COR-L47 (cell line): Measurements from ENCODE around the gene SEC14L1.

Source experiments
- DNase-seq: peaks from one replicate; lab custom pipeline; 2025; lab: John Stamatoyannopoulos, UW

SEC14L1 gene

DNA sequence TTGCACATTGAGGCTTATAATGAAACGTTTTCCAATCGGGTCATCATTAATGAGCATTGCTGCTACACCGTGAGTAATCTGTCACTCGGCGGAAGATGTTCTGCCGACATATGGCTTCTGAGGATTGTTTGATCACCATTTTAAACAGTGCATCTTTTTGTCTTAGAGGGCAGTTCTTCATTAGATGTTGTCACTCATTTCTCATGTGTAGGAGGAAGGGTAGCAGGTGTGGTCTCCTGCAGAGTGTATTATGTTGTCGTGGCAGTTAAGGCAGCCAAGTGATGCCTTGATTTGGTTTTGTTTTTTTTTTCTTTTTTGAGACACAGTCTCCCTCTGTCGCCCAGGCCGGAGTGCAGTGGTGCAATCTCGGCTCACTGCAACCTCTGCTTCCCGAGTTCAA, 50.5 kb downstream of the SEC14L1 start:
- peak; percentile 21 for DNase-seq

DNA sequence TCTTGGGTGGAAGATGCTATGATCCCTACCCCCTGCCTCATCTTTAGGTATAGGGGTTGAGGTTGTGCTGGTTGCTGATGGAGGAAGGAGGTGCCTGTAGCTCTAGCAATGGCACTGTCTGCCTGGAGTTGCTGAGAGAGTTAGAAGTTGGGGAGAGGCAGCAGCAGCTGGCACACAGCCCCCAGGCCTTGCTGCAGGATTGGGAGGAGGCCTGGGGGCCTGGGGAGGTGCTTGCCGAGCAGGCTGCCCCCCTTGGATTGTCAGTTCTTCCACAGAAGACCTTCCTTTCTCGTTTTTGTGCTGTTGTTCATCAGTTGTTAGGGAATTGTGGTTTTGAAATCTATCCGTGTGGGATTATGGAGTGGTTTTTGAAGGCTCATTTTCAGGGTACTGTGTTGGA, 52.9 kb downstream of the SEC14L1 start:
- DNase-seq = no peak

DNA sequence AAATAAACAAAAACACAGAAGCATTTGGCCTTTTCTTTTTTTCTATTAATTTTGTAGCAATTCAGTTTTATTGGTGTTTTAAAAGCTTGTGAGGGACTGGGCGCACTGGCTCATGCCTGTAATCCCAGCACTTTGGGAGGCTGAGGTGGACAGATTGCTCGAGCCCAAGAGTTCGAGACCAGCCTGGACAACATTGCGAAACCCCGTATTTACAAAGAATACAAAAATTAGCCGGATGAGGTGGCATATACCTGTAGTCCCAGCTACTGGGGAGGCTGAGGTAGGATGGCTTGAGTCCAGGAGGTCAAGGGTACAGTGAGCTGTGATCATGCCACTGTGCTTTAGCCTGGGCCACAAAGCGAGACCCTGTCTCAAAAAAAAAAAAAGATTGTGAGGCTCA, 53.4 kb downstream of the SEC14L1 start:
- DNase-seq = no peak

DNA sequence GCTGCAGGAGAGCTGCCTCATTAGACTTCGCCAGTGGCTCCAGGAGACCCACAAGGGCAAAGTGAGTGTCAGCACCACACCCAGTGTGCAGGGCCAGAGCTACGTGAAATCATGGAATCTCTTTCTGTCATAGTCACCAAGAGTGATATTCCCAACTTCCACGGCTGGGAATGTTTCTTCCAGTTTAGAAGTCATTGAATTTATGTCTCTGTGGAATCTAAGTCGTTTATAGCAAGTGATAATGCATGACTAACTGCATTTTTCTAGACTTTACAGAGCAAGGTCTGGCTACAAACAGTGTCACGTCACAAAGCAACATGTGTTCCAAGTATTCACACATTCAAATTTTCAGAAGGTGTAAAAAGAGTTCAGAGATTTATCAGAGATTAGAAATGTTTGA, 55.5 kb downstream of the SEC14L1 start:
- DNase-seq = no peak

DNA sequence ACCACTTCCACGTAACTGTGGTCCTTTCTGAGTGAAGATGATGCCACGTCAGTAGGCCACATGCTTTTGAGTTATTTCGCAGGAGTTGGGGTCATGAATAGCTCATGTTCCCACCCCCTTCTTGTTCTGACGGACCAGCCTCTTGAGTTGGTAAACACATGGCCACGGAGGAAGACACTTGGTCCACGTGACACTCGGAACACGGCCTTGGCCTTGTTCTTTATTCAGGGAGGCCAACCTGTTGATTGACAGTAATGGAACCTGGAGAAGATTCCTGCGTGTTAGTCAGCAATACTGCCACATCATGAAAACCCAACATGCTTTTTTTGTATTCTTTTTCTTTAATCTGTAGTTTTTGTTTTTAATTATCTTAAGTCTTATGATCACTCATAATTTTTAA, 56.3 kb downstream of the SEC14L1 start:
- no peak for DNase-seq

DNA sequence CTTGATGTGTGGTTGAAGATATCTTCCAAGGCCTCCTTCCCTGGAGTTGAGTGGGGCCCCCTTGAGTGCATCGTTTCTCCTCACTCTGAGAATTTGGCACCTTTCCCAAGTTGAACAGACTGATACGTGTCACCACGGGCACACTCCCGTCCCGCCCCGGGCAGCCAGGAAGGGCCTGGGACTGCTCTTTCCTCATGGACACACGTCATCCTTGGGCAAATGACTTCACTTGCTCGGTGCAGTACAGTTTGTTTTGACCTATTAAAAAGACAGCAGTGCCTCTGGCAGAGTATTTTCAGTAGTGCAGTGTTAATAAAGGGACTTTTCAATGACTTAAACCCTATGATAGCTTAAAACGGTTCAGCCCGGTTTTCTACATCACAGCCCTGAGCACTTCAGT, 59.9 kb downstream of the SEC14L1 start:
- DNase-seq = no peak

DNA sequence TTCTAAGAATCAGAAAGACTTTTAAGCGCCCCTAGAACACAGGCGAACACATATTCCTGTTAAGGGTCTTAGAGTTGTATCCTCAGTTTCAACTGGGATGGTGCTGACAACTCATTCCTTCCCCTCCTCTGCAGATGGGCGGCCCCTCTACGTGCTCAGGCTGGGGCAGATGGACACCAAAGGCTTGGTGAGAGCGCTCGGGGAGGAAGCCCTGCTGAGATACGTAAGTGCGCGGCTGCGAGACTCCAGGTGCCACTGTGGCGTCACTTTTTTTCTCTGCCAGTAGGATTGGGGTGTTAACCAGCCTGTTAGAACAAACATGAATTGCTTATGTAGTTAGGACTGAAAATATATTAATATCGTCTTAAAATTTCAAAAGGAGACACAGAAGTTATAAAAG, 62.7 kb downstream of the SEC14L1 start:
- no peak for DNase-seq

DNA sequence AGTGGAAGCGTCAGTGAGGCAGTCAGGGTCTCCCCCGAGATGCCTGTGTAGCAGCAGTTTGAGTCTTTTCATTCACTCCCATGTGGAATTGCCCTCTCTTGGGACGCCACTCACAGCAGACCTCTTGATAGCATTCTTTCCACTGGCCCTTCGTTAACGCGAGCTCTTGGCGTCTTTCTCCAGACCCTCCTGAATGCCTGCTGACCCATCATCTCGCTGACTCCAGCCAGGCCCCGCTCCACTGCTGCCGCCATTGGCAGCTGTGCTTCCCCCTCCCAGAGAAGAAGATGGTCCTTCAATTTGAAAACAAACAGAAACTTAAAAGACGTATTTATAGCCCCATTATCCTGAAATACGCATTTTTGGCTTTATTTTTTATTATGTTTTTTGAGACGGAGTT, 63.1 kb downstream of the SEC14L1 start:
- no peak for DNase-seq

DNA sequence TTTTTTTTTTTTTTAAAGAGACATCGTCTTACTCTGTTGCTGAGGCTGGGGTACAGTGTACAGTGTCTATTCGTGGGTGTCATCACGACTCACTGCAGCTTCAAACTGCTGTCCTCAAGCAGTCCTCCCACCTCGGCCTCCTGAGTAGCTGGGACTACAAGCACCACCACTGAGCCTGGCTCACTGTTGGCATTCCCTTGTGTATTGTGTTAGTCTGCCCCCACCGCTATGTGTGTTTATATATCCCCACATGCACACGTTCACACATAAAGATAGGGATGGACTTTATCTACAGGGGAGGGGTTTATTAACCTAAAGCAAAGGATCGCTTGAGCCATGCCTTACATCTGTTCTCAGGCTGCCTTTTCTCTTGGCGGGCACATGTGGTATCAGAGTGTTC, 63.8 kb downstream of the SEC14L1 start:
- DNase-seq = no peak

DNA sequence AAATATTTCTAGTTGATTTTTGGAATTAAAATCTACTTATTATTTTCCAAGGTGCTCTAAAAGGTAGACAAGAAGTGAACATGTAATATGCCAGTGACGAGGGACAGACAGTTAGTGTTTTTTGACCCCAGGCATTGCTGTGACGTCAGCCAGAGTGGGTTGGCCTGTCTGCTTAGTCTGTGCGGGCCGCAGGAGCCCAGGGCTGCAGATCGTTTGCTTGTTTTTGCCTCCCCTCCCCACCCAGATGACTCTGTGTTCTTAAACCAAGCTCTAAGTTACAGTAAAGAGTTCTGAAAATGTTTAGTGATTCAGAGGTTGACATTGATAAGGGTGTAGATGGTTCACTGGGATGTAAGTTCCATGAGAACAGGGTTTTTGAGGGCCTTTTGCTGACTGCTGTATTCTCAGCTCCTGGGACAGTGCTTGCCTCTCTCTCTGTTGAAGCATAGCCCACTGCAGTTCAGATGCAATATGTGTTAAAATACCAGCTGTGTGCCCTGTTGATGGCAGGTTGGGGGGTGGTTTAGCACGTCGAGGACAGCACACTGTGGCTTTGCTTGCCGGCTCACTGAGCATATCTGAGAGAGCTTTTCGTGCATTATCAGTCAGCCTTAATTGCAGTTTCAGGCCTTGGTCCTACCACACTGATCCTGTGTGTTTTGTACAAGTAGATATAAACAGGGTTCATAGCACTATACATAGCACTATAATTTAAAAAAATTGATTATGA, 64.8 kb downstream of the SEC14L1 start:
- DNase-seq = no peak

DNA sequence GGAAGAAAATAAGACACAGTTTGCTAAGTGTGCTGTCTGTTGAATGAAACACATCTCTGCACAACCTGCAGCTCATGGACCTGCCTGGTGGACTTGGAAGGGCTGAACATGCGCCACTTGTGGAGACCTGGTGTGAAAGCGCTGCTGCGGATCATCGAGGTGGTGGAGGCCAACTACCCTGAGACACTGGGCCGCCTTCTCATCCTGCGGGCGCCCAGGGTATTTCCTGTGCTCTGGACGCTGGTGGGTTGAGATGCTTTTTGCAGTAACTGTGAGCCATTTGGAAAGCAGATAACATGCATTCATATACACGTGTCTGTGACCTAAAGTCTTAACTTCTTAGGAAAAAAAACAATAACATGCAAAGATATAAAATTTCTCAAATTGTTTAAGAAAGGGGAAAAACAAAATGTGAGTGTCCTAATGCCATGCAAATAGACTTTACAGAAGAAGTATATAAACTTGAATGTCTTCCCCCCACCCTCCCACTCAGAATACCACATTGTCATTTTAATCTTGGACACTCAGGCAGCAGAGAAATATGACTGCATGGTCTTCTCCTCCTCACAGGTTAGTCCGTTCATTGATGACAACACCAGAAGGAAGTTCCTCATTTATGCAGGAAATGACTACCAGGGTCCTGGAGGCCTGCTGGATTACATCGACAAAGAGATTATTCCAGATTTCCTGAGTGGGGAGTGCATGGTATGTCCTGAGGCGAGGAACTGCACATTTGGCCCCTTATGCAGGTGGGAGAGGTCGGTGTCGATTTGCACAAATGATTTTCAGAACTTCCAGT, 65.6 kb downstream of the SEC14L1 start:
- DNase-seq = no peak

DNA sequence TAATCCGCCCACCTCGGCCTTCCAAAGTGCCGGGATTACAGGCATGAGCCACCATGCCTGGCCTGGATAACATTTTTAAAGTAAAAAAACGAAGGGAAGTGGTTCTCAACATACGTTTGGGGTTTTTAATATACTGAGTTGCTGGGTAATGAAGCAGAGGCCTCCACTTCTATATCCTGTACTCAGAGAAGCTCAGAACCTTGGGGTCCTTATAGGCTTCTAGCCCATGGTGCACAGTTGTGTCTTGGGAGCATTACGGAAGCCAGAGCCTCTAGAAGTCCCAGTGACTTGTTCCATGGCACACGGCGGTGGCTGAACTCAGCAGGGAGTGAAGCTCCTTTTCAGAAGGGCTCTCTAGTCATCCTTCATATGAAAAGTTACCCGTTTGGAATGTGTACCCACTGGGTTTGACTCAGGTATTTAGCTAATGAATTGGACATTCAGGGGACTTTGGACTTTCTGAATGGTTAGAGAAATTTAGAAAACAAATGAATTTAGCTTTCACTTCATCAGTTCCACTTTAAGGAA, 67.0 kb downstream of the SEC14L1 start:
- no peak for DNase-seq

DNA sequence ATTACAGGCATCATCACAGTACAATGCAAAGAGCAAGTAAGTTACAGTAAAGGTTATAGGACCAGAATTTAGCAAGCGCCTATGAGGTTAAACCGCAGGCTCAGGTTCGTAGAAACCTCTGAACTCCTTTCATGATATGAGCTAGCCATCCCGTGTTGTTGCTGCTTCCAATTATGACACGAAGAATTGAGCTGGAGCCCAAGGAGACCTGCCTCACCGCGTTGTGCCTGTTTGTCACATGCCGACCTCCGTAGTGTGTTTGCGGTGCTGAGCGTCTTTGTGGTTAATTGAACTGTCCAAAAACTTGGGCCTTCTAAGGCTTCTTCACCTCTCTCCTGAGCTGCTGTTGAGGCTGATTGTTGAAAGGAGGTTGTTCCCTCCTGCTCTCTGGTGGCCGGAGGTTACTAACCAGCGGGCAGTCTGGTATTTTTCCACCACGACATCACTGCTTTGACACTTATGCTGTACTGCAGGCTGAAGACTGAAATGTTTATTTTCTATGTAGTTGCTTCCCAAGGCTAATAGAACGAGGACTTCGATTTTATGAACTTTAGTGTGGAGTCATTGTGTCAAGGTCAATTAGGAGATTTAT, 67.5 kb downstream of the SEC14L1 start:
- DNase-seq = no peak

DNA sequence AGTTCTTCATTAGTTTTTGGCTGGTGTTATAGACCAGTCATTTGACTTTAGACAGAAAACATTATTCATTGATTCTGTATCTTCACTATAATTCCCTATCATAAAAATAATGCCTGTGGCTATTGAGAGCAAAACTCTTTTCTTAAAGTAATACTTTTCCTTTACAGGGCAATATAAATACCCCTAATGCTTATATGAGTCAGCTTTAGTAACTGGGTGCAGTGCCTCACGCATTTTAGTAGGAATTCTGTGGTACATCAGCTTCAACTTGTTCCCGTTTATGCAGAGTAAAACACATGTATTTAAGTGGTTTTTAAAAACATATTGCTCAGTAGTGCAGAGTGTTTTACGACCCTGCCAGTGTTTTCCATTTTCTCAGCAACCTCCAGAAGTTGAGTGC, 68.1 kb downstream of the SEC14L1 start:
- DNase-seq = no peak

DNA sequence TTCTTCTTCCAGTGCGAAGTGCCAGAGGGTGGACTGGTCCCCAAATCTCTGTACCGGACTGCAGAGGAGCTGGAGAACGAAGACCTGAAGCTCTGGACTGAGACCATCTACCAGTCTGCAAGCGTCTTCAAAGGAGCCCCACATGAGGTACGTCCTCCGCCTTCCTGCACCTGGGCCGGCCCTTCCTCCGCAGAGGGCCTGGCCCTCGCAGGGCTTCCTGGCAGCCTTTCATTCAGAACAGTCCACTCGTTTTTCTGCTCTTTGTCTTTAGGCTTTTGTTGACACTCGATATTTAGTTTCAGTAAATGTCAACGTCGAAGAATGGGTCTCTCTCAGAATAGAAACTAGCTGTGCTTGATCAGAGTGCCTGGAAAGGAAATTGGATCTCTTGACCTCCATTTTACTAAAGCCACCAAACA, 68.6 kb downstream of the SEC14L1 start:
- DNase-seq = peak; percentile 54

DNA sequence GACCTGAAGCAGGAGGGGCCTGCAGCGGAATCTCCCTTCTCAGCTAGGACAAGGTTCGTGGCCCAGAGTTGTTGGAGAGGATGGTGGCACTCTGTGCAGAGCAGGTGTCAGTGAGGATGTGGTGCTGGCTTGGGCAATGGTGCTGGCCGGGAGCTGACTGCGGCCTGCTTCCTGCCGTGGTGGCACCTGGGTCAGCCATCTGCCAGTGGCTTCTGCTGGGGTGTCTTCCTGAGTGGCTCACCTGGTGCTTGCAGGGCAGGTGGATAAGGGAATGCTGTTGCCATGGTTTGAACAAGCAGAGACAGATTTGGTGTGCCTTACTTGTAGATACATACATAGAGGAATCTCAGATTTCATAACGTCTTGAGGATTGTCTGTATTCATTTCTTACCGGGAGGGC, 69.6 kb downstream of the SEC14L1 start:
- DNase-seq = no peak

DNA sequence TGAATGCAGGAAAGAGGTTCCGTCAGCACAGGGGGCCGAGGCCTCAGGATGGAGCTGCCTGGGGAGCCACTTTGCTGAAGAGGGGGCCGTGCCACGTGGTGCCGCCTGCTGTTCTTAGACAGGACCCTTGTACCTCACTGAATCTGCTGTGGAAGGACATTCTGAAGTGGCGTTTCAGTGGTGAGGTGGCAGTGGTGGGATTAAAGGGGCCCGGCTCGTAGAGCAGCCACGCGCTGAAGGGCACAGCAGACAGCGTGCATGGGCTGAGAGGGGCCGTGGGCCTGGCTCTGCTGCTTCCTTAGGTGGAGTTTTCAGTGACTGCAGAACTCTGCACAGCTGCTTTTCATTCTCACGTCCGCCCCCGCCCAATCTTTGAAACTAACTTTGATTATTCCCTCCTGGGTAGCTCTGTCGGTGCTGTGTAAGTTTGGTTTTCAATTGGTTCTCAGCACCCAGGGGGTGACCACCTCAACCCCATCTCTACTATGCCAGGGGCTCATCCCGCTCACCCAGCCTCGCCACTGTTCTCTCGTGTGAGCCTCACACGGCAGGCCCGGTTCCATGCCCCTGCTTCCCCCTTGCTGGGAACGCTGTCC, 70.3 kb downstream of the SEC14L1 start:
- DNase-seq = no peak

DNA sequence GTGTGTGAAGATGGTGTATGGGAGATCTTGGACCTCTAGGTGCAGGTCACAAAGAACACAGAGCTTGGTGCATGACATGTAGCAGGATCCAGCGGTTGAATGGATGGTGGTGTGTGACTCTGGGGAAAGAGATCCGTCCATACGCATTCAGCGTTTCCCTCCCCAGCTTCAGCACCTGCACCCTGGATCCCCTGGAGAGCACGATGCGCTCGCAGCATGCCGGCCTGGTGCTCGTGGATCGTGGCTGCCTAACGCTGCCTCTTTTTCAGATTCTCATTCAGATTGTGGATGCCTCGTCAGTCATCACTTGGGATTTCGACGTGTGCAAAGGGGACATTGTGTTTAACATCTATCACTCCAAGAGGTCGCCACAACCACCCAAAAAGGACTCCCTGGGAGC, 70.9 kb downstream of the SEC14L1 start:
- DNase-seq = no peak

DNA sequence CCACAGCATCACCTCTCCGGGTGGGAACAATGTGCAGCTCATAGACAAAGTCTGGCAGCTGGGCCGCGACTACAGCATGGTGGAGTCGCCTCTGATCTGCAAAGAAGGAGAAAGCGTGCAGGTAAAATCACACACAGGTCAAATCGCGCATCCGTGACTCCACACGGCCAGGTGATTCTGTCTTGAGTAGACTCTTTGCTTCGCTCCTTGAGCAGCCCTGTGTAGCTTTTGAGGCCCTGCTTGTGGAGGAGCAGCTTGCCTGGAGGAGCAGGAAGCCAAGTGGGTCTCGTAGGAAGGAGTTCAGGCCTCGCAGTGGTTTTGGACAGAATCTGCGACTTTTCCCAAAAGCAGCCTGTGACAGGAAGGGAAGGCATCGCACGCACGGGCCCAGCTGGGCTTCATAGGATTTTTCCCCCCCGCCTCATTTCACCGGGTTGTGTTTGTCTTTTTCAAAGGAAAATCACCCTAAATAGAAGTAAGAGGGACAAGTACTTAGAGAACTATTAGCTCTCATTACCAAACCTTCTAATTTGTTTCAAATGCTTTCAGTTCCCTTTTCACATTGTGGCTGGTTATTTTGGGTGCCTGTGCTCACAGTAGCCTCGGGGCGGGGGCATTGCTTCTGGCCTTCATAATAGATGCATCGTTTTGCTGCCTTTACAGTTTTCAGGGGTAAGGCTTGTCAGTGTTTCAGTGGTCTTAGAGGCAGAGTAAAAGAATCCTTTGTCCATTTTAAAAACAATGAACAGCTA, 71.5 kb downstream of the SEC14L1 start:
- no peak for DNase-seq

DNA sequence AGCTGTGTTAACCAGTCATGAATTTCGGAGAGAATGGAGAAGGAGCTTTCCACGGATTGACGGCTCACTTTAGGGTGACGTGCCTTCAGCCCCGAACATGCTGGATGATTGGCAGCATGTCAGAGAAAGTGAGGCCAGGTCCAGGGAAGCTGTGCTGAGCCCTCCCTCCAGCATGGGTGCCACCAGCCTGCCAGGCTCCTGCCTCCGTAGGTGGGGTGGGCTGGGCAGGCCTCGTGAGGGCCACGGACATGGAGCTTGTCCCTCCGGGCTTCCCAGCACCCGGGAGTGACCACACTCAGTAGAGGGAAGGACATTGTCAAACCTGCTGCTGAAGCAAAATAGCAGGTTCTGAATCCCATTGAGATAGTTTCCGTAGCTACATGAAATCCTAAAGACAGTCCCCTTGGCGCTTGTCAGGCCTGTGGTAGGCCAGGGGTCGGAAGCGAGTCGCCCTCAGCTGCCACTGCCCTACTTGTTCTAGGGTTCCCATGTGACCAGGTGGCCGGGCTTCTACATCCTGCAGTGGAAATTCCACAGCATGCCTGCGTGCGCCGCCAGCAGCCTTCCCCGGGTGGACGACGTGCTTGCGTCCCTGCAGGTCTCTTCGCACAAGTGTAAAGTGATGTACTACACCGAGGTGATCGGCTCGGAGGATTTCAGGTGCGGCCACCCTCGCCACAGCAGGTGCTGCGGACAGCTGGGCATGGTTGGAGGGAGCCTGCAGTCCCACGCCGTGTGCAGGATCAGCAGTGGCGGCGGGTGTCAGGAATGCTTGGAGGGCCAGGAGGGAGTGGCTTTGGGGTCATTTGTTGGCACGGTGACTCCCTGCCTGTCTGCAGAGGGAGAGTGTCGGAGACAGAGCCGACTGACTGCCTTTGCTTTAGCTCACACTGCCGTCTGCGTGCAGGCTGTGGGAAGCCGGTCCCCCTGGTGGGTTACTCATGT, 72.3 kb downstream of the SEC14L1 start:
- no peak for DNase-seq

DNA sequence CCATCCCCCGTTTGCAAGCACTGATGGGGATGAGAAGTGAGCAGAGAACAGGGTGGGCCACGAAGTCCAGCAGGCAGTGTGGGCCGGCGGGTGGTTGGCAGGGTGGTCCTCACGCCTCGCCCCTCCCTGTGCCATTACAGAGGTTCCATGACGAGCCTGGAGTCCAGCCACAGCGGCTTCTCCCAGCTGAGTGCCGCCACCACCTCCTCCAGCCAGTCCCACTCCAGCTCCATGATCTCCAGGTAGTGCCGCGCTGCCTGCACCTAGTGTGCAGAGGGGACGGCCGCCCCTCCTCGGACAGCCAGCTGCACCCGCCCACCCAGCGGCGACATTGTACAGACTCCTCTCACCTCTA, 73.0 kb downstream of the SEC14L1 start:
- no peak for DNase-seq
